NCI-H446 (cell line): ENCODE measurements around the gene HEXB.
A peak's percentile ranks its signal among the peaks of the same experiment; 100 is the strongest.
"Not testable (repeated sequence)": the region's sequence is repeated elsewhere in the genome, so short reads cannot be mapped to it uniquely, and the experiment has no call there.

Experiments used
- DNase-seq, 2 experiments: peaks; one replicate each; lab custom pipeline; 2025; lab: John Stamatoyannopoulos, UW

Gene HEXB

DNA sequence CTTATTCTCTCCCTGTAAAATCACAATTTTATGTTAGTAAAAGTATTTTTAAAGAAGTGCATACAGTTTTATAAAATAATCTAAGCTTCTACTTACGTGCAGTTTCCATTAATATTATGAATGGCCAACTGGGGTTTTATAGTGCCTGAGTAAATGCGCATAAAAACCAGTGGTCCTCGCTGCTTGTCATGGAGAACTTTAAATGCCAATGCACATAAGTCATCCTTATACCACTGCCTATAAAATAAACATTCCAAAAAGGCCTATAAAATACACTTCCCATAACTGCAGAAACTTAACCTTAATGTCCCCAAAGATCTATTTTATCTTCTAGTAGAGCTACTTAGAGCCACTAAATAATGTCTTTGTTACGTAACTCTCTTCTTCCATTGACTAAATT is 53.4 kb downstream of the HEXB start:
- DNase-seq, result no peak

DNA sequence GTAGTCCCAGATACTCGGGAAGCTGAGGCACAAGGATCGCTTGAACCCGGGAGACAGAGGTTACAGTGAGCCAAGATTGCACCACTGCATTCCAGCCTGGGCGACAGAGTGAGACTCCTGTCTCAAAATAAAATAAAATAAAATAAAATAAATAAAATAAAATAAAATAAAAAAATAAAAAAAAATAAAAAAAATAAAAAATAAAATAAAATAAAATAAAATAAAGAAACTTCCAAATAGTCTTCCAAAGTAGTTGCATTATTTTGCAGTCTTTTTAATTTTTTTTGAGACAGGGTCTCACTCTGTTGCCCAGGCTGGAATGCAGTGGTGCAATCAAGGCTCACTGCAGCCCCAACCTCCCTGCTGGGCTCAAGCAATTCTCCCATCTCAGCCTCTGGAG is 63.7 kb downstream of the HEXB start:
- not testable (repeated sequence) for DNase-seq

DNA sequence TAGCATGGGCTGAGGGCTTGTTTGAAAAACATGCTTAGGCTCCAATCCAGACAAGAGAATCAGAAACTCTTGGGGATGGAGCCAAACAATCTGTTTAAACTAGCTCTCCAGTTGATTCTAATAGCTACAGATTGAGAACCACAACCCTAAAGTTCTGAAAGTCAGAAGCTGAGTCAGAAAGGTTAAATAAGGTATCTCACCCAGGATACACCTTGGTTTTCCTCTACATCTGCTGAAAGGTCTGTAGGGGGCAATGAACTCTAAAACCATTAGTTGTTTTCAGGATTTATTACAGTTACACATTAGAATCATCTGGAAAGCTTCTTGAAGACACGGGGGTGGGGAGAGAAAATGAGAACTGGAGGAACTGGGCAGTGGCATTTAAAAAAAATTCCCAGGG is 76.2 kb downstream of the HEXB start:
- peak in 1 of 2 experiments; percentile 23 for DNase-seq

DNA sequence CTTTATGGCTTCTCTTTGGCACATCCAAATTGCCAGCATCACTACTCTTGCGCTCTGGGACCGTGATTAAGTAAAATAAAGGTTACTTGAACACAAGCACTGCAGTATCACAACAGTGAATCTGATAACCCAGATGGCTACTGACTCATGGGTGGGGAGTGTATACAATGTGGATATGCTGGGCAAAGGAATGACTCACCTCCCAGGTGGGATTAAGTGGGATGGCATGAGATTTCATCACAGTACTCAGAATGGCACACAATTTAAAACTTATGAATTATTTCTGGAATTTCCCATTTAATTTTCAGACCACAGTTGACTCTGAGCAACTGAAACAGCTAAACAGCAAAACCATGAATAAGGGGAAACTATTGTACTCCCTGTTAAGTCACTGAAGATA is 77.6 kb downstream of the HEXB start:
- no peak for DNase-seq

DNA sequence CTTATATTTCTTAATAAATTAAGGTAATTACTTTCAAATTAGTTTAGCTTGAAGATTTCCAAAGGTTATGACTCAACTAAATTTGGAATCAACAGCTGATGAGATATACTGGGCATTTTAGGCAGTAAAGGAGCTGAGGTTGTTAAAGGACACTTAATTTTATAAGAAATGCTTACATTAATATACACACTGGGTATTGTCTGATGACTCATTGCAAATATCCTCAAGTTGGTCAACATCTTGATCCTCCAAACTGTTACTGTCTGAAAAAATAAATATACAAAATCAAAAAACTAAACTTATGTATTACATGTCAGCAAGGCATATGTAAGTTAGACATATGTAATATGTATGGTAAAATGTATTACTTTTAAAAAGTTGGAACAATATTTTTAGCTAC is 78.5 kb downstream of the HEXB start:
- no peak for DNase-seq

DNA sequence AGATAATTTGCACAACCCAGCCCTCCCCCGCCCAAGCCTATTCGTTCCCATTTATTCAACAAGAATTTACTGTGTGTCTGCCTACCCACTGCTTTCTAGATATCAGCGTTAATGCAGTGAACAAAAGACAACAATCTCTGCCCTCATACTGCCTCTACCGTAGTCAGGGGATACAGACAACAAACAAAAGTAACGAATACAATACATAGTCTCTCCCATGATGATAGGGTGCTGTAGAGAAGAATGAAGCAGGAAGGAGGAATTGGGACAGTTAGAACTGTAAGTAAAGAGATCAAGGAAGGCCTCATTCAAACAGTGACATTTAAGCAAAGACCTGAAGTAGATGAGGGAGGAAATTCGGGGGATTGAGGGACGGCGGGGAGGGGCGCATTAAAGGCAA is 80.2 kb downstream of the HEXB start:
- no peak for DNase-seq

DNA sequence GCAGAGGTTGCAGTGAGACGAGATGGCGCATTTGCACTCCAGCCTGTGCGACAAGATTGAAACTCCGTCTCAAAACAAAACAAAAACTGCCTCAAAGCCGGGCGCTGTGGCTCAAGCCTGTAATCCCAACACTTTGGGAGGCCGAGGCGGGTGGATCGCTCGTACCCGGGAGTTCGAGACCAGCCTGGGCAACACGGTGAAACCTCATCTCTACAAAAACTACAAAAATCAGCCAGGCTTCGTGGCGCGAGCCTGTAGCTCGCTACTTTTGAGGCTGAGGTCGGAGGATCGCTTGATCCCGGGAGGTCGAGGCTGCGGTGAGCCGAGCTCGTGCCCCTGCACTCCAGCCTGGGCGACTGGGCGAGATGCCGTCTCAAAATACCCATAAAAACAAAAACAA is 80.9 kb downstream of the HEXB start:
- DNase-seq, result no peak

DNA sequence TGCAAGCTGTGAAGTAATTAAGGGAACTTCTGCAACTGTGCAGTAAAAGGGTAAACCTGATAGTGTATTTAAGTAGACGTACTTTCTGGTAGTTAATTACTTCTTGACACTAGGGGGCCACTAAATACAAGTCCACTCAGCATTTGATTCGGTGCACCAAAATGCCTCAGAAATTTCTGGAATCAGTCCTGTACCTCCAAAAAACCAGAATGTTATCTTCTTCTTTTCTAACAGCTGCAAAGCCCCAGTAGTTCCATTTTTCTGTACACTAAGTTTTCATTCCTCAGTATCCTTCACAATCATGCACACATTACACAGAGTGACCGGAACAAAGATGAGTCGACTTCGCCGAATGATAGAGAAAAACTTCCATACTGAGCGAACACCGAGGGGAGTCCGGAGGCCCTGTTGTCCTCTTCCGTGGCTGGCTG is 81.4 kb downstream of the HEXB start:
- DNase-seq, result peak in 1 of 2 experiments; percentile 8

DNA sequence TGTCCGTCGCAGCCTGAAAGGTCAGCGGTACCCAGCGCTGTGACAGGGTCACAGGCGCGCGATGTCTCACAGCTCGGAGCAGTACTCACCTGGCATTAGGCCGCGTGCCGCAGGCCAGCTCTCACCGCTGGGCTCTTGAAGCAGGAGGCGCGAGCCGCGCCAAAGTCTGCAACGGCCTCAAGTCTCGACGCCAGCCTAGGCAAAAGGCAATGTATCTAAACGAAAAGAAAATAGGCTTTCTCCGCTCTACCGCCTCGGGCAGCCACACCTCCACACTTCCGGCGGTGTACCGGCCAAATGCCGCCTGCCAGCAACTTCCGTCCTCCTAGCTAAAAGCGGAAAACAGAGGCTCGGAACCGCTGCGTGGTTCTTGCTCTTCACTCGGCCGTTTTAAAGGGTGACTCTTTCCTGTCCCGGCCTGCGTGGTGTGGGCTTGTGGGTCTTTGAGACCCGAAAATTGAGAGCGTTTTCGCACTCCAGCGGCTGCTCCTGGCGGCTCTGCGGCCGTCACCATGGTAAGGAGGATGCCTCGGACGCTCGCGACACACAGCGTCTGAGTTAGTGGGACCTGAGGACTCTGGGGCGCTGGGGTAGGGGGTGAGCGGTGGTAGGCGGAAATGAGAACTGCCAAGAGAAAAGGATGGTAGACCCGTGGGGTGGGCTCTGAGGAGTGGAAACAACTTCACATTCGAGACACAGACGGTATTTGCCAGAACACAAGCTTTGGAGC is 82.0 kb downstream of the HEXB start, which contains the start of the genes GFM2 and NSA2:
Gene GFM2, minus strand, starts transcription at position 269 of the 730 bp plus-strand sequence. CDS start 3,375 bp downstream, outside the sequence.
Gene NSA2, plus strand, starts transcription at position 401 of the 730 bp plus-strand sequence. Its CDS starts 112 bp downstream, at position 513.
- peak; percentile 91 to 94 for DNase-seq

DNA sequence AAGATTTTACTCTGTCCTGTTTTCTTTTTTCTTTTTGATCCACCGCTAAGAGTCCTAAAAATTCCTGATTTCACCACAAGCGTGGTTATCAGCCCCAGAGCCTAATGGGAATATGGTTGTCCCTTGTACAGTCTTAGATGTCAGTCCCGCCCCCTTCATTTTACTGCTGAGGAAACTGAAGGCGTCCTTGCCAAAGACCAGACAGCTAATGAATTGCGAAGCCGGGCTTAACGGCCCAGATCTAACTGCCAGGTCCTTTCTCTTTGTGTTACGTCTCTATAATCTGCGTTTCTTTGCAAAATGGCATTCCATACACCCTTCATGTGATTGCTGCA is 82.5 kb downstream of the HEXB start:
- peak in 1 of 2 experiments; percentile 23 for DNase-seq
